Right lobe of liver (tissue), 4 donors: ENCODE results near the gene ASB11.

Source experiments
- CTCF ChIP-seq, 4 donors: fragments of 200-600 bp in 3 of 4; fragments of 450-650 bp in 1 of 4; IDR thresholded peaks; one replicate each; pipeline versions ENCODE4 v1.5.1 to v1.8.0; 2016 to 2022; ENCODE audit warnings: antibody characterized with exemption in 4 of 4, mild to moderate bottlenecking in 2 of 4
- POLR2A ChIP-seq: fragments of 450-650 bp; IDR thresholded peaks from one replicate; pipeline ENCODE4 v1.6.1; 2017; ENCODE audit warnings: antibody characterized with exemption, mild to moderate bottlenecking
- donor health status: DM: no; HTN: no; CAD: no.
- donor health status: DM: no; HTN: no; CAD: no.
- donor health status: DM: no; HTN: yes; CAD: no.

GRCh38 chrX:15321447-15321846 is 6.0 kb upstream of the ASB11 start:
- TF ChIP-seq CTCF (IDR thresholded peaks at IDR 0.05) = no peak
- TF ChIP-seq POLR2A = no peak
